ENCODE results near the gene SH3BGRL2.
"Not testable (repeated sequence)": the region's sequence is repeated elsewhere in the genome, so short reads cannot be mapped to it uniquely, and the experiment has no call there.

SH3BGRL2 gene

DNA sequence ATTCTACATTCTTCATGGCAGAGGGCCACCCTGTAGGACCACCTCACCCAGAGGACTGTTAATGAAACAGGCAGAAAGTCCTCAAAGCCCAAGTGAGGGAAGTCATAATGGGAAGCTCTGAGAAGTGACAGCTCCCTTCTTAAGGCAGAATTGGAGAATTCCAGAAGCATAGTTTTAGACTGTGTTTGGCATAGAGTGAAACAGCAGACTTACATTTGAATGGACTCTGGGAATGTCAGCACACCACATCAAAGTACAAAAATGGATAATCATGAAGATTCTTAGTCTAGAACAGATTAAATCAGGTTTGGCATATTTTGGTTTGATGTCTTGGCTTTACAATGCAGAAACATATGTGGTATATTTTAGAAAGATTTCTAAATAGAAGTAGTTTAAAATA lies 17.9 kb downstream of the SH3BGRL2 start:
- DNase-seq (ENCODE audit: low read depth): no peak

DNA sequence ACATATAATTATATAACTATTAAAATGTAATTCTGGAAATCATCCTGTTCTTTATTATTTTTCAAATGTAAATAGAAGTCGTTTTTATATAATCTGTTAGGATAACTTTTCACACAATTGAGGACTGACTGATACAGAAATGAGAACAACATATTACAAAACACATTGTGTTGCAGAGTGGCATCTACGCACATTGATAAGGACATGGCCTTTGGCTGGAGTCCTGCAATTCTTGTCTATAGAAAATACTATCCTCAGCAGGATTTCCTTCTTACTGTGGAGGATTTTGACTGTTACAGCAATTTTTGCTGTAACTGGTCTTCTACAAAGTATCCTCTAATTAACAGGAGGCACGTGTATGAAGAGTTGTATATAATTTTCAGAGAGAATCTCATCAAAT lies 19.8 kb downstream of the SH3BGRL2 start:
- no peak for DNase-seq (ENCODE audit: low read depth)

DNA sequence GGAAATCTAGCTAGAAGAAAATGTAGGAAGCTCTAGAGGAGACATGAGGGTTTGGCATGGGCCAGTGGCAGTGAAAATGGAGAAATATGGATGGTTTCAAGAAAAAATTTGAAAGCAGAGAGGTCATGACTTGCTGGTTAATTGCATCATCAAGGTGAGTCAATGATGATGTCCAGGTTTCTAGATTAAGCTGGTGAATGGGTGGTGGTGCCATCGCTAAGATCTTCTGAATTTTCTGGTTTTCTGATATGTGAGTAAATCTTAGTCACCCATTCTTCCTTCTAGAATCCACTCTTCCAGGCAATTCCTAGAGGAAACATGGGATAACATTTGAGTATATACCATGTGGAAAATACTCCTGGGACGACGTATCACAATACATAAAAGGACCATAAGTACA lies 25.0 kb downstream of the SH3BGRL2 start:
- no peak for DNase-seq (ENCODE audit: low read depth)

DNA sequence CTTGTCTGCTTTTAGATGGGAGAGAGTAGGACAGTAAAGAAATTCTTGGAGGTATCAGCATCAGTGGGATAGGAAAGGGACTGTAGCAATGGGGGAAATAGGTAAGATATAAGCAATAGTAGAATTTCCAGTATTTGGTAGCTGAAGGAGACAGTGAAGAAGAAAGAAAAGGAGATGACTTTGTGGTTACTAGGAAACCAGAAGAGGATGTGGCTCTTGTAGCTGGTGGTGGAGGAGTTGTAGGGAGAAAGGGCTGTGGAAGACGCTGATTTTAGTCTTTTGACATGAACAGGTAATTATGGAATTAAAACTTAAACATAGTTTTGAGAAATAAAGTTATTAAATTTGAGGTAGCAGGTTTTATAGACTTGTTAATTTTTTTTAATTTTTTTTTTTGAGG lies 26.1 kb downstream of the SH3BGRL2 start:
- DNase-seq (ENCODE audit: low read depth): no peak

DNA sequence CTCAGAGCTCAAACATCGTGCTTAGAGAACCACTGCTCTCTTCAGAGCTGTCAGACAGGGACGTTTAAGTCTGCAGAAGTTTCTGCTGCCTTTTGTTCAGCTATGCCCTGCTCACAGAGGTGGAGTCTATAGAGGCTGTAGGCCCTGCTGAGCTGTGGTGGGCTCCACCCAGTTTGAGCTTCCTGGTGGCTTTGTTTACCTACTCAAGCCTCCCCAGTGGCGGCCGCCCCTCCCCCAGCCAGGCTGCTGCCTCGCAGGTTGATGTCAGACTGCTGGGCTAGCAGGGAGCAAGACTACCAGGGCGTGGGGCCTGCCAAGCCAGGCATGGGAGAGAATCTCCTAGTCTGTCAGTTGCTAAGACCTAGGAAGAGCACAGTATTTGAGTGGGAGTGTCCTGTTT lies 32.5 kb downstream of the SH3BGRL2 start:
- not testable (repeated sequence) for DNase-seq (ENCODE audit: low read depth)

DNA sequence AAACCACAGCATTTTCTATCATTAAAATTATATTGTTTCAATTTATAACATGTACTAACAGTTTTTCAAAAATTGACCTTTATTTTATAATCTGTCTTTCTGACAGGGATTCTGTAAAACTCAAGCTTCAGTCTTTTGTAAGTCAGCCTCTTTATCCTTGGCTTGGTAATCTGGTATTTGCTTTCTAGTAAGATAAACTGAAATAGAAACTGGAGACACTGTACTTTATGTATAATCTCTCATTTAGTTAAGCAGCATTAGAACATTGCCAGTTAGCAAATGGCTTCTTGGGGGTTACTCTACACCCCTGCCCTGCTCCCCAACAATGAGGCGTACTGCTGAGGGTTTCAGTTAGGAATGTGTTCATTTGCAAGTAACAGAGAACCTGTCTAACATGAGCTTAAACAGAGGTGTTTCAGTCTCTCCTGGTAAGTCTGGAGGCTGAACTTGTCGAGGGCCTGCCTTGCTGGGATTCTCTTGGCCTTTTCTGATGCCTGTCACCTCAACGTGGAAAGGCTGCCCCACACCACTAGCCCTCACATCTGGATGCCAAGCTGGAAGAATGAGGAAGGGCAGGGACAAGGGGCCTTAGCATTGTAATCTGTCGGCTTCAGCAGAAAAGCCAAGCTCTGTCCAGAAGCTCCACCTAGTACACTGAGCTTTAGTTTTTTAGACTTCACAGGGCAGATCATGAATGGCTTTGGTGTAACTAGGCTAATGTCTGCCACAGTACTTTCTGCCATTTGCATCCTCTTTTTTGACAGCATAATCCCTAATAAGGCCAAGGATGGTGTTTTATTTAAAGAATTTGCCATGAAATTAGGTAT lies 34.8 kb downstream of the SH3BGRL2 start:
- no peak for DNase-seq (ENCODE audit: low read depth)

DNA sequence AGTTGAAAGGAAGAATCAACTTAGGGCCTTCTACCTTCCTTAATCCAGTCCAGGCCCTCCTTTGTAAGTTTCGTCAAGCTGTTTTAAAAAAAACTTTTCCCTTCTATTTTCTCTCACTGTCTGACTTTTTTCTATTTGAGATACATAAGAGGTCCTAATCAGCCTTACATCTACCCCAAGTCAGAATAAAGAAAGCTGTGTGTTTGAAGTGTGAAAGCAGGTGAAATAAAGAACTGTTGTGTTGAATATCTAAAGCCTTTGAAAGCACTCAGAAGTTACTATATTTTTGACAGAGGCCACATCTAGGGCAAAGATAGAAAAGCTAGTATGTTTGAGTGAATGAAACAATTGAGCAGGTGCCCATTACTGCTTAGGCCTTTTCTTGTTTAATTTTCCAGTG lies 35.5 kb downstream of the SH3BGRL2 start:
- no peak for DNase-seq (ENCODE audit: low read depth)

DNA sequence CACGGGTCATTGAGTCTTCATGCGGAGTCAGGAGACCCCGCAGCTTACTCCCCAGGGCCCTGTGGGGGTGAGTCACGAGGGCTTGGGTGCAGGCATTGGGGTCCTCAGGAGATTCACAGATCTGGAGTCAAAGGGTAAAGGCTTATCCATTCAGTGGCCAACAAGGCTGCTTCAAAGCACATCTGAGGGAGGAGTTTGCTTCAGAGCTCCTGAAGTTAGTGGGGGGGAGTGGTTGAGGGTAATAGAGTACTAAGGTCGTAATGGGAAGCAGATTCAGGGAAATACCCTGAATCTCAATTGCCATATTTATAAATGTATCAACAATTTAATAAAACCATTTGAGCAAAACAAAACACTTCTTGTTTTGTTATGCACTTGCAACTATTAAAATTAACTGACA lies 37.3 kb downstream of the SH3BGRL2 start:
- DNase-seq (ENCODE audit: low read depth): no peak

DNA sequence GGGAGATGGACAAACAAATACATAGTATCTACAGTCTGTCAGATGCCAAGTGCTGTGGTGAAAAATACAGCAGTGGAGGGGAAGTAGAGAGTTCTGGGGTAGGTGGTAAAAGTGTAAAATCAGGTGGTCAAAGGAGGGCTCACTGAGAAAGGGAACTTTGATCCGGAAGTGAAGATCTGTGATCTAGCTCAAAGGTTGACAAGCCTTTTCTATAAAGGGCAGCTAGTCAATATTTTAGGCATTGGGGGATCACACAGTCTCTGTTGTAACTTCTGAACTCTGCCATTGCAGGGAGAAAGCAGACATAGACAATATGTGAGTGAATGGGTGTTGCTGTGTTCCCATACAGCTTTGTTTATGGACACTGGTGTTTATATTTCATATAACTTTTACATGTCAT lies 38.6 kb downstream of the SH3BGRL2 start:
- DNase-seq (ENCODE audit: low read depth): no peak

DNA sequence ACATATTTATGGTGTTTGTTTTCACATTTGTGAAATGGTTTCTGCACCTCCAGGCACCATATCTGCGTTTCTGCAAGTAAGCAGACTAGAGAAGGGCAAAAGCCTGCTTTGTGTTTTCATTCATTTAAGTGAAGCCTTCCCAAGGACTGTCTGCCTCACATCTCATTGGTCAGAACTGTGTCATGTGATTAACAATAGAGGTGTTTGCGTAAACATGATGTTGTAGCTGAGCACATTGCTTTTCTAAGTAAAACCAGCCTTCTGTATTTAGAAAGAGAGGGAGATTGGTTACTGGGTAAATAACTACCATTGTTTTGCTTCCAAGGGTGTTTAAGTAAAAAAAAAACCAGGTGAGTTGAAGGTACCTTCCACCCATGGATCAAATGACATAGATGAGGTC lies 39.7 kb downstream of the SH3BGRL2 start:
- DNase-seq (ENCODE audit: low read depth): no peak

DNA sequence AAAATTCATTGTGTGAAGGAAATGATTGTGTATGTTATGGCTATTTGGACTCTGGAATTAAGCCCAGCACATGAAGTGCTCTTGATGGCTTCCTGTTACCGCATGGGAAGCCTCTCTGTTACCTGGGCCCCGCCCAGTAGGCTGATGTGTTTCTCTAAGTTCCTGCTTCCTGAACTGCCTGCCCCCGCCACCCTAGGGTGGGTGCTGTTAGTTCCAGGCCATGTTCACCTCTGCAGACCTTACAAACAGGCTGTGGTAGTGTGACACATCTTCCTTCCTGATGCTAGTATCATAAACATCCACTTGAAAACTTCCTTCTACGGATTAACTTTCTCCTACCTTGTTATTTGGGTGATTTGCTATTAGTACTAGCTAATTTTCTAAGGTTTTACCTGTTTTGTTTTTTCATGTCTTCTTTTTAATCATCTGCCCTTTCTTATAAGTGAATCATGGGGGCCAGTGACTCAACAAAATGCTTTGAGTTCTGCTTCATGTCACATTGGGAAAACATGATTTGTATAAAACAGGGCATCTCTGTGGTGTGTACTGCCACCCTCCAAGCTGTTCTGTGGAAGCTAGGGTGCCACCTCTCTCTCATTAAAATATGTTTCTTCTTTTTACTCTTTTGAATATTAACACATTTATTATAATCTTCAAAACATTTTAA lies 40.6 kb downstream of the SH3BGRL2 start:
- DNase-seq (ENCODE audit: low read depth): peak; percentile 25

DNA sequence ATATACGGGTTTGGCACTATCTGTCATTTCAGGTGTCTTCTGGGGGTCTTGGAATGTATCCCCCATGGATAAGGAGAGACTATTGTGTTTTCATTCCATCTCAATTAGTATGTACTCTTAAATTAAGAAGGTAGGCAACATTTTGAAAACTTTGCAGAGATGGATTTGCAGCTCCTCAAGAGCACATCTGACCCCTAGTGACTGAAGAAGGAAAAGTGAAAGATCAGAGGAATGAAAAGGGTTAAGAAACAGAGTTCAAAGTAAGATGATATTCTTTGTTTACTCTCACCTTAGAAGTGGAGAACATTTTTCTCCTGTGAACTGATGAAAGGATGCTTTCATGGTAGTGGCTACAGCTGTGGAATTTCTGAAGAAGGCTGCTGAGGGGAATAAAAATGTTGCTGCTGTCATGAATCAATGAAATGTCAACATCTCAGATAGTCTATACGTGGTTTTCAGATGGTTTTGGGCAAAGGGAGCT lies 41.5 kb downstream of the SH3BGRL2 start:
- DNase-seq (ENCODE audit: low read depth): no peak

DNA sequence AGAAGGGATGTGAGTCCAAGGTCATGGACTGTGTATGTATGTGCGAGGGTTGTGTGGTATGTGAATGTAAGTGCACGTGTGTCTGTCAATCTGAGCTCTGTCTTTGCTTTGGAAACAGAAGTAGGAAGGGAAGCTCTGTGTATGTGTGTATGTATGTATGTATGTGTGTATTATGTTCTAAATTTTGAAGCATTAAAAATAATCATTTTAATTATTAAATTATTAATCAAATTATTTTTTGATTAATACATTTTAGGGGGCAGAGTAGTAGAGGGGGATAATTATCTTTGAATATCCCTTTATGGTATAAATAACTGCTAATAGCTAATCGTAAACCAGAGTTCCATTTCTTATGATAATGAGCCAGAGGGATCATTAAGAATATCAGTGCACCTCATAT lies 42.8 kb downstream of the SH3BGRL2 start:
- DNase-seq (ENCODE audit: low read depth): no peak

DNA sequence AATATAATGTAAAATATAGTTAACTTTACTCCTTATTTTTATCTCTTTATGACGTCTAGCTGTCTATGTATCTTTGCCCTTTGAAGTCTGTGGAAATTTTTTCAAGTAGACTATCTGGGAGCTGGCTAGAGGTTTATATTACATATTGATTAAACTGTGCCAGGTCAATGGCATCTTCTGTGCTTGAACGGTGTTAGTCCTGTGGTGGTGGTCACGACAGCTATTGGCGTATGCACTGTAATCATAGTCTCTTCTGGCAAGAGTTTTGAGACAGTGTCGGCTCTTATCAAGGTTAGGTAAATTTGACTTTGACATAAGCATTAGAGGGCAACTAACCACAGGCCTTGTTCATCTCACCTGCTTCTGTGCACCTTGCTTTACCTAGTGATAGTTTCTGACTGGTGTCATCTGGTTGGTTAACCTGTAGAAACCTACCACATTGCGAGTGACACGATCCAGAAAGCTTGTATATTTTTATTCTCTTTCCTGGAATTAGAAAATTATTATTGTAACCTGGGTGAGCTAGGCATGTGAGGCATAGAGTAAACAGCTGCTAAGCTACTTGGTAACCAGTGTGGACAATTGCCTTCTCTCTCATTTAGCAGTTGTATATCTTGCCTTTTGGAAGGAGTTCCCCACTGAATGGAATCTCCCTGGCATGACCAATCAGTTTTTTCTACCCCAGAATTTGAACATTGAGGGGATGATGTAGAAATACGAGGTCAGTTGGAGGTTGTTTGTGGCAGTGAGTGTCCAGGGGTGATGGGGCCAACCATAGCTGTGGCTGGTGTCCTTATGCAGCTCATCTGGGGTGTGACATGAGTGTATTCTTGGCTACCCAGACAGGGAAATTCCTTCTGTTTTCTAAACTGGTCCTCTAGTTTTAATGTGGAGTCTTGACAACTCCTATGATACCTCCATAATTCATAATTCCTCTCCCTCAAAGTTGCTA lies 45.9 kb downstream of the SH3BGRL2 start:
- no peak for DNase-seq (ENCODE audit: low read depth)

DNA sequence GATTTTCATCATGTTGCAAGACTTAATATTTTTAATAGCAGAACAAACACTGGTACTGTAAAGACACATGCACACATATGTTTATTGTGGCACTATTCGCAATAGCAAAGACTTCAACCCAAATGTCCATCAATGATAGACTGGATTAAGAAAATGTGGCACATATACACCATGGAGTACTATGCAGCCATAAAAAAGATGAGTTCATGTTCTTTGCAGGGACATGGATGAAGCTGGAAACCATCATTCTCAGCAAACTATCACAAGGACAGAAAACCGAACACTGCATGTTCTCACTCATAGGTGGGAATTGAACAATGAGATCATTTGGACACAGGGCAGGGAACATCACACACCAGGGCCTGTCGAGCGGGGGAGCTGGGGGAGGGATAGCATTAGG lies 51.6 kb downstream of the SH3BGRL2 start:
- not testable (repeated sequence) for DNase-seq (ENCODE audit: low read depth)

DNA sequence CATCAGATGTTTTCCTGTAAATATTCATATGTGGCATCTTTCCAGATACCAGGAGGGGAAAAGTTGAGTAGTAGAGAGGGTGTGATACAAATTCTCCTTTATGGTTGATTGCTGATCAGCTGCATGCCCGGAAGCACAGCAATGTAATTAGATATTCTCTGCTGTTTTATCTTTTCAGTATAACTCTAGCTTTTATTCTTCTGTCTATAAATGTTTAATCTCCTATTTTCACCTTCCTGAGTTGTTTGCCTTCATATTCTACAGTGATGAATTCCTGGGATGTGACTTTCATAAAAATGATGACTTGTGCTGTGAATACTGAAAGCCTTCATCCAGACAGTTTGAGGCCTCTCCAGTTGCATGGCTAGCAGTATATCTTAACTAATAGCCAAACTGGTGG lies 53.7 kb downstream of the SH3BGRL2 start:
- DNase-seq (ENCODE audit: low read depth): no peak

DNA sequence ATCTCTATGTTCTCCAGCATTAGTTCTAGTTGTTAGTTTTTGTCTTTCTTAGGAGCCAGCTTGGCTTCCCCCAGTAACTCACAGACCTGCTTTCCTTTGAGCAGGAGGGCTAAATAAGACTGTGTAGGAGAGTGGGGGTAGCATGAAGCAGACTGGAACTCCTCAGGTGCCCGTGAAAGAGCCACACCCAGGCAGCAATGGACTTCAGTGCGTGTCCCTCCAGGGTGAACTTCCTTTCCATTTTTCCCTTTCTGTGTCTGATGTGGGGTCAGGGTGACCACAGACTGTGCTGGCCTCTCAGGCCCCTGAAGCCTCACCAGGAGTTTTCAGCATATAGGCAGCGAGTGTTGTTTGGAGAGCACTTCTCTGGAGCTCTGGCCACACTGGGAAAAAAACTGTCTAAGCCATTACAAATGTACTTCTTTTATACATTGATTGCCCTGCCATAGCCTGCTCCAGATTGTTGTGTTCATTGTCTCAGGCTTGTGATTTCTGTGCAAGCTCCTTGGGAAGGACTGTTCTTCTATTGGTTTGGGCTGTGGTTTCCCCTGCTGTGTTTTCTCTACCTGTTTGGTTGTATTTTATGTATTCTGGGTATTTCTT lies 55.7 kb downstream of the SH3BGRL2 start:
- no peak for DNase-seq (ENCODE audit: low read depth)

DNA sequence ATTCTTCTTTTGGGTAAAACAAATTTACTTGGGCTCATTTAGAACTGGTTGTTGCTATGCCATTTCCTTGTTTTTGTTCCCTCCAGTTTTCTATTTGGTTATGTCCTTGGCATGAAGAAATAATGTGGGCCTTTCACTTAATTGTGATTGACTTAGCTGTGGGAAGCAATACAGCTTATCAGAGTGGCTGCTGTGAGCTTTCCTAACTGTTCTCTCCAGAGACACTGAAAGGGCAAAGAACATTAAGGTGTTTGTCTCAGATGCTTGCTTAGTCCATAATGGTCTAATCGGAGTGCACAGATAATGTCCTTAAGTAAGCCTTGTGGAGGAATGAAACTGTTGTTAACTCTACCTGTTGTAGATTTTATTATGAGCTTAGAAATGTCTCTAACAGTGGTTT lies 56.6 kb downstream of the SH3BGRL2 start:
- no peak for DNase-seq (ENCODE audit: low read depth)

DNA sequence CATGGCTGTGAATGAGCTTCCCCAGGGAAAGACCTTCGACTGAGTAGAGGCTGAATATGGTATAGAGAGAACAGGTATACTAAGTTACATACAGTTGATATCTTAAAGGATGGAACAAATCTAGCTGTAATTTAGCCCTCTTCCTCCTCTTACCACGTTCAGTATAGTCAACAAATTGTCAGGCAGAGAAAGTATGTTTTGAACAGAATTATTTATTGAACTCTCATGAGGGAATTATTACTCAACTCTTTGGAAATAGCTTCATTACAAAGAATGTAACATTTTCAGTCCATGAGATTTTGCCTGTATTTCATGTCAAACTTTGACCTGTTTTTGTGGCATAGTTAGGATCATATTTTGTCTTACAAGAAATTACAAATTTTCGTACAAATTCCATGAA lies 63.0 kb downstream of the SH3BGRL2 start:
- DNase-seq (ENCODE audit: low read depth): no peak

DNA sequence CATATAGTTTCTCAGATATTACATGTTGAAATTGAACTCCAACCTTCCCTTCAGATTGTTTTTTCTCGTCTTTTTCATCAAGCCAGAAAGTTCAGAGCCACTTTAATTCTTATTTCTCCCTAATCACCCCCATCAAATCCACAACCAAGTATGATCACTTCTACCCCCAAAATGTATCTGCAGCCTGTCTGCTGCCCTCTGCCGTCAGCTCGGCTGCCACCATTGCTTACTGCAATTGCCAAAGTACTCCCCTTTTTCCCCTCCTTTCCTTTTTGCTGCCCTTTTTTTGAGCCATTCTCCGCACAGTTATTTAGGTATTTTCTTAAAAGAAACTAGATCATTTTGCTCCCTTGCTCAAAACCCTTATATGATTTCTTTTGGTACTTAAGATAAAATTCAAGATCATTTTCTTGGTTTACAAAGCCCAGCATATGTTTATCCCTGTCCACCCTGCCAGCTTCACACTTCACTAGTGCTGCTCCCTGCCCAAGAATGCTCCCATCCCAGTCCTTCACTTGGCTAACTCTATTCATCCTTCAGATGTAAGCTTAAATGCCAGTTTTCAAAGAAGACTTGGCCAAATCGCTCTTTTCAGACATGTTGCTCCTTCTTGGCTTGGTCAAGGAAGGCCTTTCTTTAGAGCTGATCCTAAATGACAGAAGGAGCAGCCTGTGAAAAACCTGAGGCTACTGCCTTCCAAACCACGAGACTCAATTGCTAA lies 63.7 kb downstream of the SH3BGRL2 start:
- DNase-seq (ENCODE audit: low read depth): no peak

DNA sequence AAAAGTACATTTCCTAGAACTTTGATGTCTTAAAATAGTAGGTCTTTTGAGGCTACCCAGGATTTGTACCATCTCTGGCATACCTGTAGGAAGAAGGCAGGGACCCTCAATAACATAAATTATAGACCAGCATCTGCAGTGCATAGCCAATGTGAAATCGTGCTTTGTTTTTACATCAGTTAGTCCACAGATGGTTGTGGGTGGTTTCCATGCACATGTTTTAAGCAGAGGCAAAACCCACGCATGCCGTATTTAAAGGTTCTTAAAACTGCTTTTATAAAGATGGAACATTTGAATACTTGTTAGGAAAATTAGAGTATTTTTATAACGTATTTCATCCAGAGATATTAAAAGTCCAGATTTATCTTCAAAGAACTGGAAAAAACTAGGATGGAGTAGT lies 66.3 kb downstream of the SH3BGRL2 start:
- DNase-seq (ENCODE audit: low read depth): no peak

Data from activated gamma-delta T cell treated with anti-CD3 and anti-CD28 coated beads, Interleukin-2, amount 50 U/mL, for 16 hours (primary cell).